CD4-positive, alpha-beta memory T cell (primary cell): ENCODE measurements around the gene PRDM16. TPM values are rescaled to one million over a fixed set of nuclear protein-coding genes. Genes with fewer than 3 reads are reported as not detected.

Experiments used
- microRNA-seq: library from miRNA; unstranded; fragments of <30 nt; microRNA quantifications from one replicate; pipeline ENCODE4 v1.2.0, GENCODE V29; 2021; ENCODE audit warnings: borderline replicate concordance, borderline number of aligned reads, borderline microRNAs expressed, mixed read lengths
- polyA plus RNA-seq, 2 donors: library from polyadenylated mRNA; unstranded; fragments of 300-500 nt; fragmentation: Illumina TruSeq; gene quantifications; one replicate each; pipeline ENCODE4 v1.2.3, GENCODE V29; 2021
- total RNA-seq, 2 experiments: library from RNA; stranded (reverse); gene quantifications; one replicate each; pipeline ENCODE4 v1.2.3, GENCODE V29; 2021

The PRDM16 gene
- total and polyA plus RNA-seq, 4 experiments from 2014 or later: not detected

Small RNAs within 50 kb of the gene (microRNA-seq; reads per million reads assigned to microRNA genes)
- gene MIR4251: not detected

Other genes starting within 250 kb of the PRDM16 start
- not detected for gene ACTRT2, start 47.7 kb upstream of the PRDM16 start, total RNA-seq
- gene ACTRT2, start 47.7 kb upstream of the PRDM16 start, polyA plus RNA-seq: not detected